ENCODE results near the gene ADARB2. TPM values are rescaled to one million over a fixed set of nuclear protein-coding genes. Genes with fewer than 3 reads are reported as not detected.

Gene ADARB2
- polyA plus RNA-seq, 1 of the 3 experiments (the other 2 are of a cell fraction), result not detected

- Histone ChIP-seq H3F3A (replicated peaks; ENCODE audit: insufficient read depth) (no peaks in the 10 kb centered on the region), H2AFZ (ENCODE audit: low read depth) (no peak overlapping the region), H3K79me2 (ENCODE audit: insufficient read depth) (no peaks in the 10 kb centered on the region), H3K4me1 (ENCODE audit: control insufficient read depth in 1 of 2, insufficient read depth in 2 of 2, low read depth in 1 of 2, low read length in 1 of 2) (no peaks in the 10 kb centered on the region), H3K4me3 (ENCODE audit: low read depth in 2 of 2, low read length in 1 of 2) (no peak overlapping the region), H3K9me3 (no peaks in the 10 kb centered on the region), H3K27ac (ENCODE audit: low read depth in 2 of 2, low read length in 1 of 2) (no peak overlapping the region), H3K36me3 (replicated peaks in 1 of 2; ENCODE audit: control insufficient read depth in 1 of 2, insufficient read depth in 2 of 2, low read length in 1 of 2) (peaks cover 16 to 38% of the 10 kb centered on the region in 2 experiments), H3K27me3 (ENCODE audit: insufficient read depth) (no peaks in the 10 kb centered on the region), H3K9ac (no peak overlapping the region), H3K4me2 (no peak overlapping the region), H3K9me2 (no peaks in the 10 kb centered on the region), H4K20me1 (ENCODE audit: insufficient read depth) (no peaks in the 10 kb centered on the region)
- CTCF ChIA-PET, result interaction anchor here (0.7 to 1.6 kb wide), 2 partner anchors 22 to 1700 kb away, joined by 3 to 4 read pairs; no protein-coding TSS in a partner anchor
- WGBS (ENCODE audit: low lambda C conversion rate), result 89% methylated on average over 8 of the region's 10 CpGs
- no peak for DNase-seq
- POLR2A ChIA-PET, result no interaction called here
- no peak for TF ChIP-seq MEF2A (IDR thresholded peaks at IDR 0.05; ENCODE audit: borderline replicate concordance, low read depth)
- TF ChIP-seq IRF3 (IDR thresholded peaks at IDR 0.05; ENCODE audit: low read depth, low read length), result no peak
These were observed 604.7 kb downstream of the ADARB2 start for GRCh38 chr10:1132584-1132983.

GRCh38 chr10:1130995-1131790 is 606.1 kb downstream of the ADARB2 start:
- Histone ChIP-seq H4K20me1 (ENCODE audit: insufficient read depth) (no peaks in the 10 kb centered on the region), H2AFZ (ENCODE audit: low read depth) (no peak overlapping the region), H3K27ac (ENCODE audit: low read depth in 2 of 2, low read length in 1 of 2) (no peak overlapping the region), H3K4me2 (no peak overlapping the region), H3K9ac (no peak overlapping the region), H3K36me3 (replicated peaks in 1 of 2; ENCODE audit: control insufficient read depth in 1 of 2, insufficient read depth in 2 of 2, low read length in 1 of 2) (peaks cover 16 to 49% of the 10 kb centered on the region in 2 experiments), H3K4me1 (ENCODE audit: control insufficient read depth in 1 of 2, insufficient read depth in 2 of 2, low read depth in 1 of 2, low read length in 1 of 2) (no peaks in the 10 kb centered on the region), H3K9me3 (no peaks in the 10 kb centered on the region), H3K27me3 (ENCODE audit: insufficient read depth) (no peaks in the 10 kb centered on the region), H3K79me2 (ENCODE audit: insufficient read depth) (no peaks in the 10 kb centered on the region), H3K9me2 (no peaks in the 10 kb centered on the region), H3K4me3 (ENCODE audit: low read depth in 2 of 2, low read length in 1 of 2) (no peak overlapping the region), H3F3A (replicated peaks; ENCODE audit: insufficient read depth) (no peaks in the 10 kb centered on the region)
- WGBS (ENCODE audit: low lambda C conversion rate), result 96% methylated on average over 11 of the region's 12 CpGs
- no peak for TF ChIP-seq EP300 (IDR thresholded peaks at IDR 0.05; ENCODE audit: borderline replicate concordance in 1 of 2, low read depth in 1 of 2, low read length in 1 of 2)
- TF ChIP-seq EZH2phosphoT487 (IDR thresholded peaks at IDR 0.05; ENCODE audit: borderline replicate concordance, low read depth), result no peak
- TF ChIP-seq MEF2A (IDR thresholded peaks at IDR 0.05; ENCODE audit: borderline replicate concordance, low read depth), result no peak
- TF ChIP-seq IRF3 (IDR thresholded peaks at IDR 0.05; ENCODE audit: low read depth, low read length), result no peak
- no peak for TF ChIP-seq RFX5 (IDR thresholded peaks at IDR 0.05; ENCODE audit: low read length)
- no peak for TF ChIP-seq RAD21 (IDR thresholded peaks at IDR 0.05; ENCODE audit: low read length)
- TF ChIP-seq SIN3A (IDR thresholded peaks at IDR 0.05; ENCODE audit: borderline replicate concordance, low read depth, low read length), result no peak
- no peak for TF ChIP-seq FOXM1 (IDR thresholded peaks at IDR 0.05; ENCODE audit: low read depth)
- no peak for TF ChIP-seq RXRA (IDR thresholded peaks at IDR 0.05; ENCODE audit: borderline replicate concordance, low read depth)
- TF ChIP-seq YY1 (IDR thresholded peaks at IDR 0.05; ENCODE audit: low read depth), result no peak
- TF ChIP-seq NRF1 (IDR thresholded peaks at IDR 0.05; ENCODE audit: low read depth, low read length), result no peak
- TF ChIP-seq ELF1 (IDR thresholded peaks at IDR 0.05), result no peak
- TF ChIP-seq REST (IDR thresholded peaks at IDR 0.05; ENCODE audit: low read depth, low read length), result no peak
- TF ChIP-seq ZBTB33 (IDR thresholded peaks at IDR 0.05; ENCODE audit: borderline replicate concordance, low read depth), result no peak
- no peak for DNase-seq
- ChIA-PET CTCF (interaction anchor here (1.1 to 1.6 kb wide), 4 partner anchors 12 to 39 kb away, joined by 3 to 5 read pairs (median 4); no protein-coding TSS in a partner anchor), POLR2A (interaction anchor here (1.3 kb wide), 1 partner anchor 11 kb away, joined by 4 read pairs; no protein-coding TSS in a partner anchor)
